ENCODE data around the gene CEP192.

CEP192 gene

DNA sequence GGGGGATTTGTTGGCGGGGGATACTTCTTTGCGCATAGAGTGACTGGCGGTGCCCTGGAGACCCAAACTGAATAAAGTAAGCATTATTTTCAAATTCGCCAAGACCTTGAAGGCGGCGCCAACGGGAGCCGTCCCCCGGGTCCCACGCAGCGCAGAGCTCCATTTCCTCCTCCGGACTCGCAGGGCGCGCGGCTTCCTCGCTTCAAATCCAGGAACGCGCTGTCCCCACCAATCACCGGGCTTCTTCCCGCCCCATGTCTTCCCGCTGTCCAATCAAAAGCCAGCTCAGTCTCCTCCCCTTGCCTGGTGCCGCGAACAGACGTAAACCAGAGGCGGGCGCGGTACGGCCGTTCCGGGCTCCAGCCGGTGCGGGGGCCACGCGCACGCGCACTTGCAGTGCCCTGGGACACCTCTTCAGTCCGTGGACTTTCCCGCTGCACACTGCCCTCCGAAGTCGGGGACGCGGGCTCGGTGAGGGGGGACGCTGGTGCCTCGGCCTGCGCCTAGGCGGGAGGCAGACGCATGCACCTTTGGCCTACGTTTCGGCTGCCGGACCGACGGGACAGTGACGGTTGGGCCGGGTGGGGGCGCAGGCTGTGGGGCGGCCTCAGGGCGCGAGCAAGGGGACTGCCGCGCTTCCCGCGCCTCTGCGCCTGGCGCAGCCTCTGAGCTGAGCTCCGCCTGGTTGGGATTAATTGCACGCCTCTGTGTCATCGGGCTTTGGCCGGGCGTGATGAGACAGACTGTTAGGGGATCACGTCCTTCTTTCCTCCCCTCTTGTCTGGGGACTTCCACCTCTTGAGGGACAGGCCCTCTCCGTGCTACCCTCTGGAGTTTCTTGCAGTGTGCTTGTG is at the start of gene CEP192:
Gene CEP192 (plus strand): TSS at position 396 of the 854 bp plus-strand sequence. CDS start 8,063 bp downstream, outside the sequence.
- no peak for TF ChIP-seq ZNF274 (IDR thresholded peaks at IDR 0.05; ENCODE audit: low read depth, low read length)
- peak within 1 kb of the TSS; percentile 86 for H3K4me3 ChIP-seq (ENCODE audit: low read length)

DNA sequence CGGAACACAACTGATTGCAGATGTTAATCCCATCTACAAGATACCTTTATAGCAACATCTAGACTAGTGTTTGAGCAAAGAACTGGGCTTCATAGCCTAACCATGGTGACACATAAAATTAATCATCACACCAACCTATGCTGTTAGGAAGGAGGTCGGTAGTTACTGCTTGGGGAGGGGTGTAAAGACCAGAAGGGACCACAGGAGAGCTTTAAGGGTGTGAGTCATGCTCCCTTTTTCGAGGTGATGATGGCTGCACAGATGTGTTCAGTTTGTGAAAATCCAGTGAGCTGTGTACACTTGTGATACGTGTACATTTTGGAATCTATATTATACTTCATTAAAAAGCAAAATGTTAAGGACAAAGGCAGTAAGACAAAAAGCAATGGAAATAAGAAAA is 47.9 kb upstream of the CEP192 start:
- no peak overlapping the region for H3K4me3 ChIP-seq (ENCODE audit: low read length)
- no peak for TF ChIP-seq ZNF274 (IDR thresholded peaks at IDR 0.05; ENCODE audit: low read depth, low read length)

DNA sequence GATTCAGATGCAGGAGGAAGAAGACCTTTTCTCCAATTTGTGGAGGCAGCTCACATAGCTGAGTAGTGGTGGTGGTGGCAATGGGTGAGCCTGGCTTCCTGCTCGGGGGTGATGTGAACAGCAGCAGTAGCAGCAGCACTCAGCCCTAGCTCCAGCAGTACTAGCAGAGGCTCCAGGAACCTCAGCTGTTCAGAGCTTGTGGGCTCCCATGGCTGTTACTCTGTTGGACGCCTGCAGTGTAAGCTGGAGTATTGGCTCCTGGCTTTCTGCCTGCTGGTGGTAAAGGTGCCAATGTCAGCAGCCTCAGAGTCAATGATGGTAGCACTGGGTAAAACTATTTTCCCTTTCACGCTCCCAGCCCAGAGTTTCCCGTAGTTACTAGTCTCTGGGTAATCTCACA is 46.5 kb upstream of the CEP192 start:
- no peak for TF ChIP-seq ZNF274 (IDR thresholded peaks at IDR 0.05; ENCODE audit: low read depth, low read length)
- H3K4me3 ChIP-seq (ENCODE audit: low read length) = no peak overlapping the region

GRCh38 chr18:12946549-12947284 is 44.4 kb upstream of the CEP192 start:
- no peak for TF ChIP-seq ZNF274 (IDR thresholded peaks at IDR 0.05; ENCODE audit: low read depth, low read length)
- H3K4me3 ChIP-seq (ENCODE audit: low read length) = peak overlapping the region; percentile 90

DNA sequence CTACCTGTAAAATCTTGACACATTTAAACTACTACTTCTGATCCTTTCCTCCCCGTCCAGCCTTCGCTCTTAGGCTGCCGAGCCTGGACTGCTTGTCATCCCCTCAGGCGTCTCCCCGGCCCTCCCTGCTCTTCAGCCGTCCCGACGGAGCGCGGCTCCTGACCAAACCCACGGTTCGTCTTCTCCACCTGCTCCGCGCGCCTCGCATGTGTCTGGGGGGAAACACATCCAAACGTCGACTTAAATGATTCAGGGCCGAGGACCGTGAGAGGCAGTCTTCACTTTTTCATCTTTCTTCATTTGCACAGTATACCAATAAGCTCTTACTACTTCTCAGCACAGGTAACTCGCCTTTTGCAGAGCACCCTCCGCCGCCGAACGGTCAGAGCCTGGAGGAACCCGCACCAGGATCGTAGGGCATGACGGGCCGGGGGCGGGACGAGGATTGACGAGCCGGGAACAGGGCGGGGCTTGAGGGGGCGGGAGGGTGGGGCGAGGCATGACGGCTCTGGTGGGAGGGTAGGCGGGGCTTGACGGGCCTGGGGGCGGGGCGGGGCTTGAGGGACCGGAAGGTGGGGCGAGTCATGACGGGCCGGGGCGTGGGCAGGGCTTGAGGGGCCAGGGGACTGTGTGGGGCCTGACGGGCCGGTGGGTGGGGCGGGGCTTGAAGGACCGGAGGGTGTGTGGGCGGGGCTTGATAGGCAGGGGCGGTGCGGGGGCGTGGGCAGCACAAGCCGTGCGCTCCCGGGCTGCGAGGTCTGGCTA is 43.7 kb upstream of the CEP192 start, which contains the start of gene SEH1L:
Gene SEH1L (plus strand): TSS at position 727 of the 765 bp plus-strand sequence. CDS start 111 bp downstream, outside the sequence.
- peak within 1 kb of the TSS; percentile 90 for H3K4me3 ChIP-seq (ENCODE audit: low read length)
- TF ChIP-seq ZNF274 (IDR thresholded peaks at IDR 0.05; ENCODE audit: low read depth, low read length) = no peak

DNA sequence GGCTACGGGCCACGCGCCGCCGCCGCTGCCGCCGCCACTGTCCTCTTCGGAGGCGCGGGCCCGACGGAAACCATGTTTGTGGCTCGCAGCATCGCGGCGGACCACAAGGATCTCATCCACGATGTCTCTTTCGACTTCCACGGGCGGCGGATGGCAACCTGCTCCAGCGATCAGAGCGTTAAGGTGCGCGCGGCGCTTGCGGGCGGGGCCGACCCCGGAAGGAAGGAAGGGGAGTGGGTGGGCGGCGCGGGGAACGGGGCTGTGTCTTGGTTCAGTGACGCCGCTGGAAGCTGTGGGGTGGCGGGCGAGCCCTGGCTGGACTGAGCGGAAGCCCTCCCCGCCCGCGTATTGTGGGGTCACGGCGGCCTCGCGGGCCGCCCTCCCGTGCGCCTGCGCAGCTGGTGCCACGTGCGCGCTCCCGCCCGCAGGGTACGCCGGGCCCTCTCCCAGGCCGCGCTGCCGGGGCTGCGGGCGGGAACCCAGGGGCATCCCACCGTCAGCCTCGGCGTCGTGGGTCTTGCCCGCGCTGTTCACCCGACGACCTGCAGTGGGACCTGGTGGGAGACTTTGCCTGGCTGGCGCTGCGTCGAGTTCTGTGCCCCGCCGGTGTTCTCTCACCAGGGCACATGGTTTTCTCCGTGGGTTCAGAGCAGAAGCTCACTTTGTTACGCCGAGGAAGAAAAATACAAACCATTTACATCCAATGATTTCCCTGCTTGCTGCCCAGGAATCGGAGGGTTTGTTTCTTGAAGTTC is 42.9 kb upstream of the CEP192 start:
- no peak for TF ChIP-seq ZNF274 (IDR thresholded peaks at IDR 0.05; ENCODE audit: low read depth, low read length)
- peak overlapping the region; percentile 66 for H3K4me3 ChIP-seq (ENCODE audit: low read length)

GRCh38 chr18:12958478-12958877 is 32.7 kb upstream of the CEP192 start:
- H3K4me3 ChIP-seq (ENCODE audit: low read length) = no peak overlapping the region
- no peak for TF ChIP-seq ZNF274 (IDR thresholded peaks at IDR 0.05; ENCODE audit: low read depth, low read length)

DNA sequence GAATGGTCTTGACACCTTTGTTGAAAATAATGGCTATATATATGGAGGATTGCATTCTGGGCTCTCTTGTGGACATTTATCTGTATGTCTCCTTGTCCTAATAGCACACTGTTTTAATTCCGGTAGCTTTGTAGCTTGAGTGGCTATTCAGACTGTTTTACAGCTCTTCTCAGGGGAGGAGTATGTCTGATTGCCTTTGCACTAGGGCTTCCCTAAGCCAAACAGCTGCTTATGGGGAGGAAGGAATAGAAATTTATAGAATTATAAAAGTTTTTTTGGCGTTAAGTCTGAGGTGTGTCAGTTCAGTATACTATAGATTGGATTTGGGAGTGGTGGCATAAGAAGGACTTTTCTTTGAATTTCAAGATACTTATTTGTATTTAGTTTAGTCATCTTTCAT is 30.8 kb upstream of the CEP192 start:
- H3K4me3 ChIP-seq (ENCODE audit: low read length) = no peak overlapping the region
- TF ChIP-seq ZNF274 (IDR thresholded peaks at IDR 0.05; ENCODE audit: low read depth, low read length) = no peak

- no peak overlapping the region for H3K4me3 ChIP-seq (ENCODE audit: low read length)
- no peak for TF ChIP-seq ZNF274 (IDR thresholded peaks at IDR 0.05; ENCODE audit: low read depth, low read length)
These were observed 30.2 kb upstream of the CEP192 start for GRCh38 chr18:12960853-12961397.

DNA sequence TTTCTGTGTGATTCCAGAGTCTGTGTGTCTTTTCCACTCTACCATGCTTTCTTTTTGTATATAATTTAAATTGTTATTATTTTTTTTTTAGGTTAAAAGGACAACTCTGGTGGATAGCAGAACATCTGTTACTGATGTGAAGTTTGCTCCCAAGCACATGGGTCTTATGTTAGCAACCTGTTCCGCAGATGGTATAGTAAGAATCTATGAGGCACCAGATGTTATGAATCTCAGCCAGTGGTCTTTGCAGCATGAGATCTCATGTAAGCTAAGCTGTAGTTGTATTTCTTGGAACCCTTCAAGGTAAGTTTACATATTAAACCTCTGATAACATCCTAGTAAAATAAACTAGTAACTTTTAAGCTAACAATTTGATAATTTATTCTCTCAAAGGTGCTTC is 28.1 kb upstream of the CEP192 start:
- TF ChIP-seq ZNF274 (IDR thresholded peaks at IDR 0.05; ENCODE audit: low read depth, low read length) = no peak
- H3K4me3 ChIP-seq (ENCODE audit: low read length) = no peak overlapping the region

- no peak overlapping the region for H3K4me3 ChIP-seq (ENCODE audit: low read length)
- TF ChIP-seq ZNF274 (IDR thresholded peaks at IDR 0.05; ENCODE audit: low read depth, low read length) = no peak
These were observed 23.0 kb upstream of the CEP192 start for GRCh38 chr18:12968115-12968514.

DNA sequence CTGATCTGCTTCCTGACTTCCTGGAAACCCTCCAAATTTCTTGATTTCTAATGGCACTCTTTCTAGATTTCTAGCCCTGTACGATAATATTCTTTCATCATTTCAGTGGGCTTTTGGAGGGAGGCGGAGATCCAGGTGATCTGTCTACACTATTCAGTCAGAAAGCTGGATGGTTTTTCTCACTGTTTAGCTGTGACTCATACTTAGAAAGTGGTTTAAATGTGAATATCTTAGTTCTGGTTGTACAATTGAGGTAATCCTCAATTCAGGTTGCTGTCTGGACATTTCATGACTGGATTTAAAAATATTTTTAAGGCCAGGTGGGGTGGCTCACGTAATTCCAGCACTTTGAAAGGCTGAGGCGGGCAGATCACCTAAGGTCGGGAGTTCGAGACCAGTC is 22.5 kb upstream of the CEP192 start:
- H3K4me3 ChIP-seq (ENCODE audit: low read length) = no peak overlapping the region
- no peak for TF ChIP-seq ZNF274 (IDR thresholded peaks at IDR 0.05; ENCODE audit: low read depth, low read length)

DNA sequence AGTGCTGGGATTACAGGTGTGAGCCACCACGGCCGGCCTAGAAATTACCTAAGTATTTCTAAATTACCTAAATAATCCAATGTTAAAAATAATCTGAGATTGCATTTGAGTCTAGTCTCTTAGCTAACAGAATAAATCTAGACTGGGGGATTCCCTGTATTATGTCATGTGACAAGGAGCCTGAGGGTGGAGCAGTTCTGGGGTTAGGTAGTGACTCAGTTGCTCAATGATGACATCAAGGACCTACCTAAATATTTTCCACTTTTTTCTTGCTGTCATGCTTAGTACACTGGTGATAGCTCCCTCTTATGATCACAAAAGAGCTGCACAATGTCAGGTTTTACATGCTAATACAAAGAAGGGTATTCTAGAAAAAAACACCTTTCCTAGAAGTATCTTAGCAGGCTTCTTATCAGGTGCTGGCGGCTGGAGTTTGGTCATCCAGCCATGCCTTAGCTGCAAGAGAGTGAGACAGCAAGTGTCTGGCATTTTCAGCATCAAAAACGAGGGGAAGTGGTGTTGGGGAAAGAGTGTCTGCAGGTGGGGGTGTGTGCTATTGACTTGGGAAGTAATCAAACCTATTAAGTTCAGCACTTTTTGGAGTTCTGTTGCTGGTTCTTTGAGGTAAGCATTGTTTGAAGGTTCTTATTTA is 17.5 kb upstream of the CEP192 start:
- TF ChIP-seq ZNF274 (IDR thresholded peaks at IDR 0.05; ENCODE audit: low read depth, low read length) = no peak
- H3K4me3 ChIP-seq (ENCODE audit: low read length) = no peak overlapping the region
